ENCODE data around the gene GRK5. TPM values are rescaled to one million over a fixed set of nuclear protein-coding genes. Genes with fewer than 3 reads are reported as not detected.
A peak's percentile ranks its signal among the peaks of the same experiment; 100 is the strongest.

The GRK5 gene
- total and polyA plus RNA-seq, 2 experiments from 2014 or later, result 5.2 to 13.7 TPM

GRCh38 chr10:119358152-119358512, 150.8 kb downstream of the GRK5 start:
- WGBS, 2 experiments (ENCODE audit: low coverage in 1 of 2, low lambda C conversion rate in 2 of 2, missing lambda C conversion rate in 2 of 2), result 84 to 86% methylated on average over 6 of the region's 6 CpGs

DNA sequence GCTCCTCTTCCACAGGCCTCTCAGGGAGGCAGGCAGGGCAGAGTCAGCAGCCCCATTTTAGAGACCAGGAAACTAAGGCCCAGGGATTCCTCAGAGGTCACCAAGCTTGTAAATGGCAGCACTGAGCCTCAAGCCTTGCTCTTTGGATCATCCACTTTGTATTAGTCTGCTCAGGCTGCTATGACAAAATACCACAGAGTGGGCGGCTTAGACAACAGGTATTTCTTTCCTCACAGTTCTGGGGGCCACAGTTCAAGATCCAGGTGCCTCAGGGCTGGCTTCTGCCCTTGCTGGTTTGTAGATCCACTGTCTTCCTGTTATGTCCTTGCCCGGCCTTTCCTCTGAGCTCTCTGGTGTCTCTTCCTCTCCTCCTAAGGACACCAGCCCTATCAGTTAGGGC, 151.2 kb downstream of the GRK5 start:
- no peaks in the 10 kb centered on the region for H4K20me1 ChIP-seq (ENCODE audit: insufficient read depth)
- WGBS, 2 experiments (ENCODE audit: low coverage in 1 of 2, low lambda C conversion rate in 2 of 2, missing lambda C conversion rate in 2 of 2), result 93 to 95% methylated on average over 2 of the region's 2 CpGs
- H2AFZ ChIP-seq, result no peak overlapping the region
- no peaks in the 10 kb centered on the region for H3K4me1 ChIP-seq (ENCODE audit: insufficient read depth)
- no peak for DNase-seq
- 0 out of 2 replicates have a peak, but pooled peaks cover 7% of the 10 kb centered on the region for H3K79me2 ChIP-seq (ENCODE audit: insufficient read depth)
- no peaks in the 10 kb centered on the region for H3F3A ChIP-seq (ENCODE audit: insufficient read depth)
- no peaks in the 10 kb centered on the region for H3K9me3 ChIP-seq (ENCODE audit: low read depth)
- H3K4me3 ChIP-seq, result no peak overlapping the region
- no peaks in the 10 kb centered on the region for H3K36me3 ChIP-seq (ENCODE audit: low read depth)
- no peak overlapping the region for H3K27ac ChIP-seq
- H3K27me3 ChIP-seq (replicated peaks; ENCODE audit: insufficient read depth), result no peaks in the 10 kb centered on the region
- TF ChIP-seq EZH2phosphoT487 (IDR thresholded peaks at IDR 0.05; ENCODE audit: insufficient read depth, low read depth) (no peak), EZH2 (IDR thresholded peaks at IDR 0.05; ENCODE audit: insufficient read depth, poor library complexity, severe bottlenecking) (no peak)
- no peak overlapping the region for H3K9ac ChIP-seq
- H3K4me2 ChIP-seq (ENCODE audit: unreplicated experiment), result no peak overlapping the region
- no peaks in the 10 kb centered on the region for H3K9me2 ChIP-seq (ENCODE audit: insufficient read depth)
- in situ Hi-C loops (cut with MboI), result no loop called here

More at GRCh38 chr10:119358152-119358512, 150.8 kb downstream of the GRK5 start:
- TF ChIP-seq EZH2 (IDR thresholded peaks at IDR 0.05; ENCODE audit: insufficient read depth, poor library complexity, severe bottlenecking), result no peak
- TF ChIP-seq EZH2phosphoT487 (IDR thresholded peaks at IDR 0.05; ENCODE audit: insufficient read depth, low read depth), result no peak
- H2AFZ ChIP-seq, result no peak overlapping the region
- in situ Hi-C loops (cut with MboI), result no loop called here
- DNase-seq, result no peak
- H4K20me1 ChIP-seq (ENCODE audit: insufficient read depth), result no peaks in the 10 kb centered on the region
- H3K36me3 ChIP-seq (ENCODE audit: low read depth), result no peaks in the 10 kb centered on the region
- no peaks in the 10 kb centered on the region for H3K9me3 ChIP-seq (ENCODE audit: low read depth)
- H3K79me2 ChIP-seq (ENCODE audit: insufficient read depth), result 0 out of 2 replicates have a peak, but pooled peaks cover 7% of the 10 kb centered on the region
- no peak overlapping the region for H3K4me2 ChIP-seq (ENCODE audit: unreplicated experiment)
- no peak overlapping the region for H3K9ac ChIP-seq
- no peaks in the 10 kb centered on the region for H3K4me1 ChIP-seq (ENCODE audit: insufficient read depth)
- no peaks in the 10 kb centered on the region for H3F3A ChIP-seq (ENCODE audit: insufficient read depth)
- no peak overlapping the region for H3K27ac ChIP-seq
- no peaks in the 10 kb centered on the region for H3K9me2 ChIP-seq (ENCODE audit: insufficient read depth)
- H3K4me3 ChIP-seq, result no peak overlapping the region
- no peaks in the 10 kb centered on the region for H3K27me3 ChIP-seq (replicated peaks; ENCODE audit: insufficient read depth)

DNA sequence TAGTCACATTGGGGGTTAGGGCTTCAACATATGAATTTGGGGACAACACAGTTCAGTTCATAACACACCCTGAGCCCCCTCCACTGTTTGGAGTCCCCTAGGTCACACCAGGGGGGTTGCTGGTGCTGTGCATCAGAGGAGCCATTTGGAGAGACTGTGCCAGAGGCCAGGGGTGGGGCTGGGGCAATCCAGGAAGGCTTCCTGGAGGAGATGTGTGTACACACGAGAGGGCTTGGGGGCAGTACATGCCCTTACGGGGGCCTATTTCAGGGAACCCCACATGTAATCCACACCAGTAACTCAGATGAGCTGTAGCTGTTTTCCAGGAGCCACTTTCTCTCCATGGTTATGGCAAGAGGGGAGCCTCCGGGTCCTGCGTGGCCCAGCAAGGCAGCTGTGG, 151.7 kb downstream of the GRK5 start:
- WGBS, 2 experiments (ENCODE audit: low coverage in 1 of 2, low lambda C conversion rate in 2 of 2, missing lambda C conversion rate in 2 of 2), result 87 to 93% methylated on average over 4 of the region's 4 CpGs
- TF ChIP-seq EZH2 (IDR thresholded peaks at IDR 0.05; ENCODE audit: insufficient read depth, poor library complexity, severe bottlenecking), result no peak
- TF ChIP-seq EZH2phosphoT487 (IDR thresholded peaks at IDR 0.05; ENCODE audit: insufficient read depth, low read depth), result no peak
- in situ Hi-C loops (cut with MboI), result no loop called here

GRCh38 chr10:119360181-119360921, 153.0 kb downstream of the GRK5 start:
- no peak for TF ChIP-seq EZH2 (IDR thresholded peaks at IDR 0.05; ENCODE audit: insufficient read depth, poor library complexity, severe bottlenecking)
- no peak for TF ChIP-seq EZH2phosphoT487 (IDR thresholded peaks at IDR 0.05; ENCODE audit: insufficient read depth, low read depth)
- H3K9me3 ChIP-seq (ENCODE audit: low read depth), result no peaks in the 10 kb centered on the region
- no peak overlapping the region for H3K4me2 ChIP-seq (ENCODE audit: unreplicated experiment)
- WGBS, 2 experiments (ENCODE audit: low coverage in 1 of 2, low lambda C conversion rate in 2 of 2, missing lambda C conversion rate in 2 of 2), result 93 to 95% methylated on average over 9 to 11 of the region's 11 CpGs
- no peaks in the 10 kb centered on the region for H3K9me2 ChIP-seq (ENCODE audit: insufficient read depth)
- H3K79me2 ChIP-seq (ENCODE audit: insufficient read depth), result 0 out of 2 replicates have a peak, but pooled peaks cover 7% of the 10 kb centered on the region
- H3K4me1 ChIP-seq (ENCODE audit: insufficient read depth), result peaks cover 2% of the 10 kb centered on the region; the same call in 1 of the 2 replicates
- DNase-seq, result peak; percentile 32
- no peaks in the 10 kb centered on the region; the same call in 1 of the 2 replicates for H3F3A ChIP-seq (ENCODE audit: insufficient read depth)
- H3K9ac ChIP-seq, result no peak overlapping the region
- in situ Hi-C loops (cut with MboI), result no loop called here
- no peak overlapping the region for H3K4me3 ChIP-seq
- H3K27ac ChIP-seq, result no peak overlapping the region
- H3K27me3 ChIP-seq (replicated peaks; ENCODE audit: insufficient read depth), result no peaks in the 10 kb centered on the region
- H4K20me1 ChIP-seq (ENCODE audit: insufficient read depth), result no peaks in the 10 kb centered on the region
- no peak overlapping the region for H2AFZ ChIP-seq
- H3K36me3 ChIP-seq (ENCODE audit: low read depth), result no peaks in the 10 kb centered on the region

More for the DNA sequence above, 151.7 kb downstream of the GRK5 start:
- Histone ChIP-seq H3K27ac (no peak overlapping the region), H2AFZ (no peak overlapping the region), H3K9ac (no peak overlapping the region), H3K36me3 (ENCODE audit: low read depth) (no peaks in the 10 kb centered on the region), H3K9me3 (ENCODE audit: low read depth) (no peaks in the 10 kb centered on the region), H4K20me1 (ENCODE audit: insufficient read depth) (no peaks in the 10 kb centered on the region), H3K4me2 (ENCODE audit: unreplicated experiment) (no peak overlapping the region), H3K27me3 (replicated peaks; ENCODE audit: insufficient read depth) (no peaks in the 10 kb centered on the region), H3K4me3 (no peak overlapping the region), H3F3A (ENCODE audit: insufficient read depth) (no peaks in the 10 kb centered on the region), H3K4me1 (ENCODE audit: insufficient read depth) (no peaks in the 10 kb centered on the region), H3K9me2 (ENCODE audit: insufficient read depth) (no peaks in the 10 kb centered on the region), H3K79me2 (ENCODE audit: insufficient read depth) (0 out of 2 replicates have a peak, but pooled peaks cover 7% of the 10 kb centered on the region)
- DNase-seq, result no peak
